ENCODE measurements around the gene ARHGAP28.

ARHGAP28 gene

DNA sequence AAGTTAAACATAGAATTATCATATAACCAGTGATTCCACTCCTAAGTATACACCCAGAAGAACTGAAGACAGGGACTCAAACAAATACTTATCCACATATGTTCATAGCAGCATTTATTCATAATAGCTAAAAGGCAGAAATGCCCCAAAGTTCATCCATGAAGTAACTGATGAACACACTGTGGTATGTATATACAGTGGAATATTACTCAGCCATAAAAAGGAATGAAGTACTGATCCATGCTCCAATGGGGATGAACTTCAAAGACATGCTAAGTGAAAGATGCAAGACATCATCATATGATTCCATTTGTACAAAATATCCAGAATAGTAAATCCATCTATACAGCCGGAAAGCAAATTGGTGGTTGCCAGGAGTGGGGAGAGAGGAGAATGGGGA lies 230.6 kb downstream of the ARHGAP28 start:
- TF ChIP-seq, protein P1, sequence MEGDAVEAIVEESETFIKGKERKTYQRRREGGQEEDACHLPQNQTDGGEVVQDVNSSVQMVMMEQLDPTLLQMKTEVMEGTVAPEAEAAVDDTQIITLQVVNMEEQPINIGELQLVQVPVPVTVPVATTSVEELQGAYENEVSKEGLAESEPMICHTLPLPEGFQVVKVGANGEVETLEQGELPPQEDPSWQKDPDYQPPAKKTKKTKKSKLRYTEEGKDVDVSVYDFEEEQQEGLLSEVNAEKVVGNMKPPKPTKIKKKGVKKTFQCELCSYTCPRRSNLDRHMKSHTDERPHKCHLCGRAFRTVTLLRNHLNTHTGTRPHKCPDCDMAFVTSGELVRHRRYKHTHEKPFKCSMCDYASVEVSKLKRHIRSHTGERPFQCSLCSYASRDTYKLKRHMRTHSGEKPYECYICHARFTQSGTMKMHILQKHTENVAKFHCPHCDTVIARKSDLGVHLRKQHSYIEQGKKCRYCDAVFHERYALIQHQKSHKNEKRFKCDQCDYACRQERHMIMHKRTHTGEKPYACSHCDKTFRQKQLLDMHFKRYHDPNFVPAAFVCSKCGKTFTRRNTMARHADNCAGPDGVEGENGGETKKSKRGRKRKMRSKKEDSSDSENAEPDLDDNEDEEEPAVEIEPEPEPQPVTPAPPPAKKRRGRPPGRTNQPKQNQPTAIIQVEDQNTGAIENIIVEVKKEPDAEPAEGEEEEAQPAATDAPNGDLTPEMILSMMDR (IDR thresholded peaks at IDR 0.05; ENCODE audit: low read depth, low read length, missing control alignments), result no peak
- no peak for DNase-seq (ENCODE audit: extremely low read depth, low read depth)
- no peak overlapping the region for H3K4me3 ChIP-seq (replicated peaks; ENCODE audit: low read depth, low read length)

DNA sequence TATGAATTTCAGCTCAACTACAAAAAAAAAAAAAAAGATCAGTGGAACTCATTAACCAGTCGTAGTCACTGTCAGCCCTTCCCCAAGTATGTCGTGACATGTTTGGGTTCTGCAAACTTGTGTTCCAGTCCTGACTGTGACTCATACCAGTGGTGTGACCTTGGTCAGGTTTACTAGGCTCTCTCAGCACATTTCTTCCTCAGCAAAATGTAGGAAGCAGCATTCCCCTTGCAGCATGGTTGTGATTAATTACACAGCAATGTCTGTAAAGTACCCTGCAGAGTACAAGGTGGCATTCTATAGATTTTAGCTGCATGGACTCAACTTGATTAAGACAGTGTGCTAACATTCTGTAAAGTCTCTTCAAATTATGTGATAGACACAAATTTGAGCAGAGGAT lies 231.1 kb downstream of the ARHGAP28 start:
- H3K4me3 ChIP-seq (replicated peaks; ENCODE audit: low read depth, low read length), result no peak overlapping the region
- DNase-seq (ENCODE audit: extremely low read depth, low read depth), result no peak
- TF ChIP-seq, protein P1 (IDR thresholded peaks at IDR 0.05; ENCODE audit: low read depth, low read length, missing control alignments), result no peak

DNA sequence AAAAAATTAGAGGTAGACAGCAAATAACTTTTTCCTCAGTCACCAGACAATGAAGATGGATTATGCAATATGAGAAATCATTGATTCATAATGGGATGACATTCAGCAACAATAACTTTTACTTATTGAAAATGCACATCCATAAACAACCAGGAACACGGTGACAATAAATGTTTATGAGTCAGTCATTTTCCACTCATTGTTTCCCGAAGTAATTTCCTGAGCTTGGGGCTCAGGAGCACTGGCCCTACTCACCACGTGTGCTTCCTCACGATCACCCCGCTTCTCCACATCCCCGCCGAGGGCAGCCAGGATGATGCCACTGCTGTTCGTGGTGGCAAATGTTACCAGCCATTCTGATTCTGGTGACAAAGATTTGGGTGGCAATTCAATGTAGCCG lies 231.8 kb downstream of the ARHGAP28 start:
- H3K4me3 ChIP-seq (replicated peaks; ENCODE audit: low read depth, low read length), result no peak overlapping the region
- no peak for DNase-seq (ENCODE audit: extremely low read depth, low read depth)
- TF ChIP-seq, protein P1 (IDR thresholded peaks at IDR 0.05; ENCODE audit: low read depth, low read length, missing control alignments), result no peak

DNA sequence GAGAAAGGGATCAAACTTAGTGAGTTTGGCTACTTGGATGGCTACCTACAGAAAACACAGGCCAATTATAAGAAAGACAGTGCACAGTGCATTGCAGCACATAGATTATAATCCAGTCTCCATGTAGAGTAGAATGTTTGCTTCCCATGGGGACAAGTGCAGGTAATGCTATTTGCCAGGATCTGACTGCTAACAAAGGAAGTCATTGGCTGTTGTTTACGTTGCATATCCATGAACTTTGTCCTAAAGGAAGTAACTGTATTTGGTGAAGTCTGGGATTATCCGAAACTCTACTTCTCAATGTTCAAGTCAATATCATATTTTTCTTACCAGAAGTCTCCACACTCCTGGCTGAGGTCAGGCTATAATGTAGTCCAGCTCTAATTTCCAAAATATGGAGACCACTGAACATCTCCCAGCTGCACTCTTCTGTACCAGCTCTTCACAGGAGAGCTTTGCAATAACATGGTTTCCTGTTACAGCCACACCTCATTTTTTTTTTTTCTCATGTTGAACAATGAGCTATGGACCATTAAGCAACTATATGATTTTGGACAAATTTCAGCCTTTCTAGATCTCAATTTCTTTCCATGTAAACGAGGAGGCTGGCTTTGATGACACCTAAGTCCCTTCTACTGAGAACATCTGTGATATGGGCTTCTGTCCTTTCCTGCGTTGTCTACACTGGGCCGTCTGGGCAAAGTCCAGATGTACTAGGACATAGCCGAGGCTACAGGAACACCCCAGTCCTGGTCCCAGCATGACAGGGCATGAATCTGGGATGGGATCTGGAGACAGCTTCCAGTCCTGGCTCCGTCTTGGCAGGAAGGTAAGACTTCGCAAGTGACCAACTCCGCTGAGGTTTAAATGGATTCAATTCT lies 233.3 kb downstream of the ARHGAP28 start:
- no peak for DNase-seq (ENCODE audit: extremely low read depth, low read depth)
- TF ChIP-seq, protein P1 (IDR thresholded peaks at IDR 0.05; ENCODE audit: low read depth, low read length, missing control alignments), result no peak
- H3K4me3 ChIP-seq (replicated peaks; ENCODE audit: low read depth, low read length), result no peak overlapping the region

DNA sequence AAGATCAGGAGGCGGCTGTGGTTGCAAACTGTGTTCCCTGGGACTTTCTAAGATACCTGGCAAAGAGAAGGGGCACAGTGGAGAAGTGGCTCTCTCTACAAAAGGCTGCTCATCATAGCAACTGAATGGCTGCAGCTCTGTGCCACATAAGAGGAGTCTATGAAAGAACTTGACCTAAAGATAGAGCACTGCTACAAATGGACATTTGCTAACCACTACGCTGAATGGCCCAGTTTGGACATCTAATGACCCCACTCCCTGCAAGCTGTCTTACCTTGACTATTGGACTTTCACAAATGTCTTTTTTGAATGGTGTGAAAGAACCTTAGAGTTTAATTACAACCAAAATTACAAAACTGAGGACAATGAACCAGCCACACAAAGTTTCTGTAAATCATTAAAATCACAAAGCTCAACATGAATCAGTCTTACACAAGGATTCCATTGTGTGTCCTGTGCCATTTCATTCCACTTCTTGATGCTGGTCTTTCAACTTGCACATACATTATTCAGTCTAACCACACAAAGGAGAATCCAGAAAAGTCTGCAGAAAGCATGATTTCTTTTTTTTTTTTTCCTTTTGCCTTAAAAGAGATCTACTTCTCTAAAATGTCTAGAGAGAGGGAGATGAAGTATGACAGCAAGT lies 234.1 kb downstream of the ARHGAP28 start:
- TF ChIP-seq, protein P1 (IDR thresholded peaks at IDR 0.05; ENCODE audit: low read depth, low read length, missing control alignments), result no peak
- DNase-seq (ENCODE audit: extremely low read depth, low read depth), result no peak
- no peak overlapping the region for H3K4me3 ChIP-seq (replicated peaks; ENCODE audit: low read depth, low read length)
